GM18507 (cell line): ENCODE results near the gene AIP.
"Not testable (repeated sequence)": the region's sequence is repeated elsewhere in the genome, so short reads cannot be mapped to it uniquely, and the experiment has no call there.

Source experiments
- DNase-seq: peaks from one replicate; pipeline ENCODE4 v3.0.0; 2011; ENCODE audit warnings: low read depth; ENCODE audit not compliant: insufficient read length; ENCODE audit errors: extremely low spot score
- FAIRE-seq: peaks from 2 replicates; lab custom pipeline; 2011; peaks lifted over from hg19 to GRCh38; lab: Jason Lieb, UNC

AIP gene

GRCh38 chr11:67504005-67504949, 21.5 kb downstream of the AIP start:
- FAIRE-seq (no peak), DNase-seq (no peak)

GRCh38 chr11:67504950-67505581, 22.2 kb downstream of the AIP start, which contains the start of gene PITPNM1:
TSS of gene PITPNM1 (minus strand) at chr11:67505363. CDS start at chr11:67504180, 1,183 bp downstream.
- peak; percentile 70 for DNase-seq
- peak; percentile 59 for FAIRE-seq

GRCh38 chr11:67505605-67506396, 23.0 kb downstream of the AIP start:
- peak; percentile 81 for FAIRE-seq
- DNase-seq = no peak

GRCh38 chr11:67506426-67507051, 23.7 kb downstream of the AIP start:
- no peak for FAIRE-seq
- no peak for DNase-seq

- no peak for DNase-seq
These were observed 24.5 kb downstream of the AIP start for GRCh38 chr11:67507242-67507863.

GRCh38 chr11:67507864-67508485, 25.1 kb downstream of the AIP start, which contains the start of gene CDK2AP2:
TSS of gene CDK2AP2 (minus strand) at chr11:67508162. CDS start at chr11:67508082, 80 bp downstream.
- peak; percentile 98 for FAIRE-seq
- DNase-seq = peak; percentile 98

More at GRCh38 chr11:67507242-67507863, 24.5 kb downstream of the AIP start:
- FAIRE-seq = no peak

GRCh38 chr11:67508486-67509121, 25.8 kb downstream of the AIP start:
- FAIRE-seq (no peak), DNase-seq (peak; percentile 99)

GRCh38 chr11:67510023-67510345, 27.2 kb downstream of the AIP start:
- DNase-seq = no peak
- no peak for FAIRE-seq

- DNase-seq, FAIRE-seq: not testable (repeated sequence)
These were observed 28.7 kb downstream of the AIP start for GRCh38 chr11:67511558-67511957.

GRCh38 chr11:67514116-67514515, 31.3 kb downstream of the AIP start:
- no peak for DNase-seq
- FAIRE-seq = no peak

GRCh38 chr11:67516806-67517205, 34.0 kb downstream of the AIP start:
- FAIRE-seq = no peak
- DNase-seq = no peak

GRCh38 chr11:67517784-67518552, 35.1 kb downstream of the AIP start:
- FAIRE-seq = no peak

GRCh38 chr11:67519726-67520125, 36.9 kb downstream of the AIP start:
- FAIRE-seq (no peak), DNase-seq (no peak)

More at GRCh38 chr11:67517784-67518552, 35.1 kb downstream of the AIP start:
- DNase-seq = no peak

GRCh38 chr11:67520856-67521824, 38.3 kb downstream of the AIP start:
- DNase-seq (no peak), FAIRE-seq (no peak)

GRCh38 chr11:67521924-67522323, 39.1 kb downstream of the AIP start:
- FAIRE-seq = no peak
- DNase-seq = no peak

GRCh38 chr11:67522338-67522737, 39.5 kb downstream of the AIP start:
- DNase-seq (no peak), FAIRE-seq (no peak)
